Stimulated activated CD8-positive, alpha-beta memory T cell treated with anti-CD3 and anti-CD28 coated beads, Interleukin-7, amount 100 ng/mL, for 1 hour (primary cell): Measurements from ENCODE around the gene GRK5.

Experiments used
- DNase-seq, 2 donors: peaks; one replicate each; pipeline ENCODE4 v3.0.0-alpha.2; 2020; ENCODE audit warnings: low read depth in 2 of 2

Gene GRK5

DNA sequence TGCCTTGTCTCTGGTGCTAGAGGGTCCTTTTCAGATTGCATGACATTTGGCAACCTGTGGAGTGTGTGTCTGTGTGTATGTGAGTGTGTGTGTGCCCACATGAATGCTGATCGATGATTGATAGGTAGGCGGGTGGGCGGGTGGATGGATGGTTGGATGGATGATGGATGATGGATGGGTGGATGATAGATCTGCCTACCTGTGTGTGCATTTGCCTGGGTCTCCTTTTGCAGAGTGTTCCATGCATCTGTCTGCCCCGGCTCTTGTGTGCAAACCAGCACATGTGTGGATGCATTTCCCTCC is 235.3 kb downstream of the GRK5 start:
- no peak for DNase-seq

GRCh38 chr10:119443441-119443840 is 236.1 kb downstream of the GRK5 start:
- DNase-seq = no peak

DNA sequence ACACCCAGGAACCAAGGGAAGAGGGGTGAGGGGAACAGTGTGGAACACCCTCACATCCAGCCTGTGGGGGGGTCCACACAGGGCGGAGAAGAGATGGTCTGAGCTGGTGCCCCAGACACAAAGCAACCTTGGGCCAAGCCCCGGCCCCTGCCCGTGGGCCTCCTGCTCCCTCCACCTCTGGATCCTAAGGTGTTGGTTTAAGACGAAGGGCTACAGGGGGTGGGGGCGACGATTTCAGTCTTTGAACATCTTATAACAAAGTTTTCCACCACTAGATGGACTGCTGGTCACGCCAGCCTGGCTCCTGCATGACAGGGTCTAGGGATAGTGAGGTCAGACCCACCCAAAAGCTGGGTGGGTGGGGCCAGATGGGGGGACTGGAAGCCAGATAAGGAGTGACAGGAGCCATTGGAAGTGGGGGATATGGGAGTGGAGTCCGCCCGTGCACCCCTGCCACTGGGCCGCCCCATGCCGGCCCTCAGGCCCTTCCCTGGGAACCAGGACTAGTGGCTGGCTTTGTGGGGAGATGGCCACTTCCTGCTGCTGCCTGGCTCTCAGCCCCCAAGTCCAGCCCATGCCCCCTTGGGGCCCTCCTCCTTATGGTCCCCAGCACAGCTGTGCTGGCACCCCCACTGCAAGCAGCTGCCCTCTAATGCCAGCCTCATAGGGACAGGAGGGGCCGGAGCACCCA is 236.7 kb downstream of the GRK5 start:
- DNase-seq = no peak

- no peak for DNase-seq
Measured at GRCh38 chr10:119444866-119445265, 237.5 kb downstream of the GRK5 start.

- peak; percentile 57 to 82 for DNase-seq
Measured at GRCh38 chr10:119445311-119445934, 238.1 kb downstream of the GRK5 start.

GRCh38 chr10:119445935-119446317 is 238.6 kb downstream of the GRK5 start:
- DNase-seq = no peak

DNA sequence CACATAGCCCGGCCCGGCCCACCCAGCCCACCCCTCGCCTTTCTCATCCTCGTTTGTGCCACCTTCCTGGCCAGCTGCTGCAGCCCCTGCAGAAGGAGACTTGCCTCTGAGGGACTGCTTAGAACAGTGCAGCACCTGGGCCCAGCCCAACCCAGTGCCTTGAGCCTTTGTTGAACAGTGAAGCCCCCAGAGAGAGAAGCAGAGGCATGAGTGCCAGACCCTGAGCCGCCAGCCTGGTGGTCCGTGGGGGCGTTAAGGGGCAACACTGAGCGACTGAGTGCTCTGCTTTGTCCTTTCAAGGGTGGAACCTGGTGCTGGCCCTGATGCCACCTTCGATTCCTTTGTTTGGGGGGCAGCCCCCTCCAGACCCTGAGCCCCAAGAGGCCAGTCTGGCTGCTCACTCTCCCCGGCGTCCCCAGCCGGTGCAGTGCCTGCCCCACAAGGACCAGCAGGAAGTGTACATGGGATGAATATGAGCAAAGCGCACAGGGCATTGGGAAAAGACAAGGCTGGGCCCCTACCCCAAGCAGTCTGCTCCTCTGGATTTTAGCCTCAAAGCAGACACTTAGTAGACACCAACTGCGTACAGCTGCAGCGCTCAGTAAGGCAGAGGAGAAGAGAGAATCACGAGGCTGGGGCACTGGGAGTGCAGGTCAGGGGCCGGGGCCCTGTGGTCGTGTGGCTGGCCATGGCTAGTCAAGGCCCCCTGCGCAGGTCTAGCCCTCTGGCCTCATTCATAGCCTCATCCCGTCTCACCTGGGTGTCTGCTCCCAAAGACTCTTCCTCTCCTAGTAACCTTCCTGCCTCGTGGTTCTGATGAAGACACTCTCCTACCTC is 239.3 kb downstream of the GRK5 start:
- no peak for DNase-seq

GRCh38 chr10:119447421-119447820 is 240.1 kb downstream of the GRK5 start:
- no peak for DNase-seq

GRCh38 chr10:119447823-119448546 is 240.6 kb downstream of the GRK5 start:
- no peak for DNase-seq

- DNase-seq = no peak
Measured at GRCh38 chr10:119448628-119449584, 241.5 kb downstream of the GRK5 start.

DNA sequence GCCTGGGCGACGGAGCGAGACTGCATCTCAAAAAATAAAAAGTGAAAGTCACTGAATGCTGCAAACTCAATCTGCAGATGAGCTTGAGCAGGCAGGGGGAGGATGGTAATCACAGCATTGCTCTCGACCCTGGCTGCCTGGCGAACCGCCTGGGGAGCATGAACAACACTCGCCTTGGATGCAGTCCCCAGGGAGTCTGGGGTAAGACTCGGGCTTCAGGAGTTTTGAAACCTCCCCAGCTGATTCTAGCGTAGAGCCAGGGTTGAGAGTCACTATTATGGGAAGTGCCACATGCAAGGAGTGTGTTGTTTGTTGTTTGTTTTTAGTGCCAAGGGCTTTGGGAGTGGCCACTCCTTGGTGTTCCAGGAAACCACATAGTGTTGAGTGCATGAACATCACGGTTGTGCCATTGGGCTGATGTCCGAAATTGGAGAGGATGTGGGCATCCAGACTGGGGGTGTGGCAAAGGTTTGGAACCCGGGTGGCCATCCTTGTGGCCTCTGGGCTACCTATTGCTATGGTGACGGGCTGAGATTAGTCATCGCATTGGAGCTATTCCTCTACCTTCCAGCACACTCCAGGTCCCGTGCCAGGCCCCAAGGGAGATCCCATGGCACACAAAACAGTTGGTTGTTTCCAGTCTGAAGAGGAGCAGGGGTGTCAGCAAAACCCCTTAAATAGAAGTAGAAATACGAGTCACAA is 242.5 kb downstream of the GRK5 start:
- DNase-seq = no peak

GRCh38 chr10:119450606-119451299 is 243.4 kb downstream of the GRK5 start:
- DNase-seq = no peak

DNA sequence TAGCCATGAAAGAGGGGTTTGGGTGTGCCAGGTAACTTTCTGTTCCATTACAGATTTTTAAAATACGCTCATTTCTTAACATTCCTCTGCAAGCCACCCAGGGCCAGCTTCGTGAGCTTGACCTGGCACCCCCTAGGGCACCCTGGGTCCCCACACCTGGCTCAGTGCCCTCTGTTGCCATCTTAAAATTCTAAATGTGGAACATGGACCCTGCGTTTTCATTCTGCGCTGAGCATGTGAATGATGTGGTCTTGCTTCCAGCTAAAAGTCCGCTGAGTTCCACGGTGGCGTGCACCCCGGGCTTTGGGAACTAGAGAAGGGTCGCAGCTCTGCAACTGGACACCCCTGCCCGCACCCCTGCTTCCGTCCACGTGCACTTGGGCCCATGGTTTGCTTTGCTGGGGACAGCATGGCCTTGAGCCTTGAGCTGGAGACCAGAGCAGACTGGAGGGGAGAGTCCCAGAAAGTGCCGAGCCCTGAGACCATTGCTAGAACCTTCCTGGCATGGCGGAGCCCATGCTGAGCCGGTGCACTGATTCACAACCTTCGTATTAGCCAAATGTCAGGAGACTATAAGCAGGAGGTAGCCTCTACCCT is 244.0 kb downstream of the GRK5 start:
- no peak for DNase-seq

GRCh38 chr10:119452396-119452795 is 245.0 kb downstream of the GRK5 start:
- DNase-seq = no peak

DNA sequence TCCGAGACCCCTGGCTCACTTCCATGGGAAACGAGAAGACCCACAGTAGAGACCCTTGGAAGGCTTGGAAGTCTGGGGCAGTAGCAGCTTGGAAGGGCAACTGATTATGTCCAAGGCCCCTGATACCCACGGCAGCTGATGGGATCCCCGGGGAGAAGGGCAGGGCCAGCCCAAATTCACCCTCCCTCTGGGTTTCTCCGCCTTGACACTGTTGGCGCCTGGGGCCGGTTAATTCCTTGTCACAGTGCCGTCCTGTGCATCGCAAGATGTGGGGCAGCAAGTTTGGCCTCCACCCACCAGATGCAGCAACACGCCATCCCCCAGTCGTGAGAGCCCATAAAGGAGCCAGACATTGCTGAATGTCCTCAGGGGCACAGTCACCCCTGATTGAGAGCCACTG is 245.9 kb downstream of the GRK5 start:
- DNase-seq = no peak

GRCh38 chr10:119454316-119454715 is 246.9 kb downstream of the GRK5 start:
- no peak for DNase-seq

DNA sequence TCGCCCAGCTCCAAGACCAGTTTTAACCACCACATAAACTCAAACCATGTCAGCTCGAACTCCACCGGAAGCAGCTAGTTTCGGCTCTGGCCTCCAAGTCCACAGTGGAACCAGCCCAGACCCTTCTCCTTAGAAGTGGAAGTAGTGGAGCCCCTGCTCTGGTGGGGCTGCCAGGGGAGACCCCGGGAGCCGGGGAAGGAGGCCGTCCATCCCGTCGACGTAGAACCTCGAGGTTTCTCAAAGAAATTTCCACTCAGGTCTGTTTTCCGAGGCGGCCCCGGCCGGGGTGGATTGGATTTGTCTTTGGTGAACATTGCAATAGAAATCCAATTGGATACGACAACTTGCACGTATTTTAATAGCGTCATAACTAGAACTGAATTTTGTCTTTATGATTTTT is 247.6 kb downstream of the GRK5 start:
- DNase-seq = no peak

GRCh38 chr10:119455609-119456434 is 248.5 kb downstream of the GRK5 start:
- no peak for DNase-seq

GRCh38 chr10:119456435-119456810 is 249.1 kb downstream of the GRK5 start:
- no peak for DNase-seq
